Fibroblast of lung (primary cell): ENCODE results near the gene SPEG. TPM values are rescaled to one million over a fixed set of nuclear protein-coding genes. Genes with fewer than 3 reads are reported as not detected.

Experiments used
- DNase-seq, 2 donors: peaks; one replicate each; pipeline versions ENCODE4 v3.0.0 to v3.0.0-alpha.2; 2010; ENCODE audit warnings: low read depth in 2 of 2
- H2AFZ ChIP-seq: 2 replicates; pipeline ENCODE4 v1.5.1; 2012; ENCODE audit warnings: low read length, control low read depth, inconsistent platforms
- H3K27ac ChIP-seq: 2 replicates; pipeline ENCODE4 v1.5.1; 2011; ENCODE audit warnings: low read length, control low read depth; ENCODE audit not compliant: insufficient read depth
- H3K27me3 ChIP-seq: 2 replicates; pipeline ENCODE4 v1.5.1; 2011; ENCODE audit warnings: mild to moderate bottlenecking, low read length; ENCODE audit not compliant: control insufficient read depth, insufficient read depth
- H3K36me3 ChIP-seq: 2 replicates; pipeline ENCODE4 v1.5.1; 2011; ENCODE audit warnings: low read length; ENCODE audit not compliant: control insufficient read depth, insufficient read depth
- H3K4me1 ChIP-seq: 2 replicates; pipeline ENCODE4 v1.5.1; 2011; ENCODE audit warnings: low read length; ENCODE audit not compliant: control insufficient read depth, insufficient read depth; ENCODE audit errors: extremely low read depth
- H3K4me2 ChIP-seq: 2 replicates; pipeline ENCODE4 v1.5.1; 2011; ENCODE audit warnings: low read length, control low read depth; ENCODE audit not compliant: insufficient read depth; ENCODE audit errors: extremely low read depth
- H3K4me3 ChIP-seq, 4 experiments: fragments of 200-600 bp in 1 of 4; sonication (generic) in 1 of 4; replicated peaks in 1 of 4; 2 replicates each; pipeline ENCODE4 v1.5.1; 2011 to 2016; ENCODE audit warnings: low read length in 4 of 4, low read depth in 3 of 4, mild to moderate bottlenecking in 3 of 4, control low read depth in 2 of 4, inconsistent platforms in 1 of 4, mixed read lengths in 1 of 4; ENCODE audit not compliant: insufficient read depth in 1 of 4; ENCODE audit errors: control extremely low read depth in 1 of 4
- H3K79me2 ChIP-seq: 2 replicates; pipeline ENCODE4 v1.5.1; 2012; ENCODE audit warnings: mild to moderate bottlenecking, low read length, inconsistent platforms; ENCODE audit not compliant: control insufficient read depth, insufficient read depth
- H3K9ac ChIP-seq: 2 replicates; pipeline ENCODE4 v1.5.1; 2011; ENCODE audit warnings: mild to moderate bottlenecking, low read length, control low read depth; ENCODE audit not compliant: insufficient read depth
- H3K9me3 ChIP-seq: 2 replicates; pipeline ENCODE4 v1.5.1; 2012; ENCODE audit warnings: low read depth, low read length; ENCODE audit not compliant: control insufficient read depth, insufficient read depth
- H4K20me1 ChIP-seq: 2 replicates; pipeline ENCODE4 v1.5.1; 2011; ENCODE audit warnings: low read length; ENCODE audit not compliant: control insufficient read depth, insufficient read depth; ENCODE audit errors: extremely low read depth
- EZH2 ChIP-seq: IDR thresholded peaks from 2 replicates; pipeline ENCODE4 v1.5.1; 2012; ENCODE audit warnings: low read length, control low read depth, mild to moderate bottlenecking; ENCODE audit errors: missing control alignments
- polyA plus RNA-seq, 2 donors: library from polyadenylated mRNA; depleted of rRNA in 1 of 2; stranded (reverse) in 1 of 2; unstranded in 1 of 2; fragments of >200 nt; gene quantifications; 2 replicates each; pipeline ENCODE4 v1.2.1, GENCODE V29; 2011 to 2012; ENCODE audit warnings: missing spikeins in 1 of 2
- total RNA-seq: library from RNA; depleted of rRNA; stranded (reverse); fragments of >200 nt; gene quantifications from 2 replicates; pipeline ENCODE4 v1.2.1, GENCODE V29; 2014
- TF ChIP-seq, protein P1 (sequence below), 2 donors: IDR thresholded peaks in 1 of 2; conservative IDR thresholded peaks in 1 of 2; 1 replicate in 1 of 2; 2 replicates in 1 of 2; pipeline ENCODE4 v1.5.1; 2011 to 2012; ENCODE audit warnings: low read length in 2 of 2, control low read depth in 1 of 2, inconsistent platforms in 1 of 2, low read depth in 1 of 2, mild to moderate bottlenecking in 1 of 2

The SPEG gene
- total and polyA plus RNA-seq, 2 donors (not counting 1 experiment from before 2014, with no cell fraction given) = 9.5 to 20.1 TPM

DNA sequence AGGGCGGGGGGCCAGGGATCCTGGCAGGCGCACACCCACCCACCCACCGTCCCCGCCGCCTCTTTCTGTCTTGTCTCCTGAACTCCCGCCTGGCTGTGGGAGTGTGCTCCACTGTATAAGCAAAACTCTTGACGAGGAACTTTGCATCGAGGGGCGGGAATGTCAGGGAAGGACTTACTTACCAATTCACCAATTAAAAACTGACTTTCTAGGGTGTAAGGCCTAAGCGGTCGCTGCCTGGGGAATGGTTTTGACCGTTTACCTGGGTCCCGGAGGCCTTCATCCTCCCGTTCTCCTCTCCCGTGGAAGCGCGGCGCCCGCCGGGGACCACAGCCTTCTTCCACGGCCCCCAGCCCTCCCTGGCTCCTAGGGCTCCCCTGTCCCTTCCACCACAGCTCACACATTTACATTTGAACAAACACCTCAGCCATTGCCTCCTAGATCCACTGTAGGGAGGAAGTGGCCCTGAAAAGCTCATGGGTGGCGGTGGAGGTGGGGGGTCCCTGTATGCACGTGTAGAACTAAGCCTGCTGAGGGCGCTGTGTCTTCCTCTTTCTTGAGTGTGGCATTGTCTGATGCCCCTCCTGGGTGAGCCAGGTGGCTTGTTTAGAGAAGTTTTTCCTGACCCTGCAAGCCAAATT is 88.5 kb downstream of the SPEG start:
- H4K20me1 ChIP-seq = no peaks in the 10 kb centered on the region
- no peaks in the 10 kb centered on the region for H3K9me3 ChIP-seq
- H3K79me2 ChIP-seq = no peaks in the 10 kb centered on the region
- H3K4me2 ChIP-seq = no peak overlapping the region
- H3K9ac ChIP-seq = no peak overlapping the region
- peaks cover 14% of the 10 kb centered on the region for H3K4me1 ChIP-seq
- no peak for TF ChIP-seq EZH2
- TF ChIP-seq, protein P1, sequence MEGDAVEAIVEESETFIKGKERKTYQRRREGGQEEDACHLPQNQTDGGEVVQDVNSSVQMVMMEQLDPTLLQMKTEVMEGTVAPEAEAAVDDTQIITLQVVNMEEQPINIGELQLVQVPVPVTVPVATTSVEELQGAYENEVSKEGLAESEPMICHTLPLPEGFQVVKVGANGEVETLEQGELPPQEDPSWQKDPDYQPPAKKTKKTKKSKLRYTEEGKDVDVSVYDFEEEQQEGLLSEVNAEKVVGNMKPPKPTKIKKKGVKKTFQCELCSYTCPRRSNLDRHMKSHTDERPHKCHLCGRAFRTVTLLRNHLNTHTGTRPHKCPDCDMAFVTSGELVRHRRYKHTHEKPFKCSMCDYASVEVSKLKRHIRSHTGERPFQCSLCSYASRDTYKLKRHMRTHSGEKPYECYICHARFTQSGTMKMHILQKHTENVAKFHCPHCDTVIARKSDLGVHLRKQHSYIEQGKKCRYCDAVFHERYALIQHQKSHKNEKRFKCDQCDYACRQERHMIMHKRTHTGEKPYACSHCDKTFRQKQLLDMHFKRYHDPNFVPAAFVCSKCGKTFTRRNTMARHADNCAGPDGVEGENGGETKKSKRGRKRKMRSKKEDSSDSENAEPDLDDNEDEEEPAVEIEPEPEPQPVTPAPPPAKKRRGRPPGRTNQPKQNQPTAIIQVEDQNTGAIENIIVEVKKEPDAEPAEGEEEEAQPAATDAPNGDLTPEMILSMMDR (conservative IDR thresholded peaks at IDR 0.05 in 1 of 2, IDR thresholded peaks at IDR 0.05 in 1 of 2; ENCODE audit: low read depth in 1 of 2, low read length in 2 of 2) = no peak
- H3K27me3 ChIP-seq = peaks cover 24% of the 10 kb centered on the region
- peak overlapping the region in 1 of 4 experiments; percentile 40 for H3K4me3 ChIP-seq
- H2AFZ ChIP-seq = no peak overlapping the region
- no peaks in the 10 kb centered on the region for H3K36me3 ChIP-seq
- peak; percentile 18 to 27 for DNase-seq
- H3K27ac ChIP-seq = no peak overlapping the region

- no peak overlapping the region for H2AFZ ChIP-seq
- peaks cover 32% of the 10 kb centered on the region for H3K27me3 ChIP-seq
- no peak for DNase-seq
- TF ChIP-seq EZH2 = no peak
- TF ChIP-seq, protein P1 (conservative IDR thresholded peaks at IDR 0.05 in 1 of 2, IDR thresholded peaks at IDR 0.05 in 1 of 2; ENCODE audit: low read depth in 1 of 2, low read length in 2 of 2) = no peak
- H3K4me3 ChIP-seq = no peak overlapping the region
- peaks cover 14% of the 10 kb centered on the region for H3K4me1 ChIP-seq
- H3K4me2 ChIP-seq = no peak overlapping the region
- no peaks in the 10 kb centered on the region for H3K36me3 ChIP-seq
- no peaks in the 10 kb centered on the region for H4K20me1 ChIP-seq
- no peaks in the 10 kb centered on the region for H3K79me2 ChIP-seq
- no peak overlapping the region for H3K9ac ChIP-seq
- no peak overlapping the region for H3K27ac ChIP-seq
- H3K9me3 ChIP-seq = no peaks in the 10 kb centered on the region
Observed at GRCh38 chr2:219524817-219525216, 90.2 kb downstream of the SPEG start.

GRCh38 chr2:219525533-219526232 is 91.0 kb downstream of the SPEG start:
- Histone ChIP-seq H3K4me2 (no peak overlapping the region), H3K36me3 (no peaks in the 10 kb centered on the region), H3K79me2 (no peaks in the 10 kb centered on the region), H3K4me3 (no peak overlapping the region), H3K27ac (no peak overlapping the region), H3K9ac (no peak overlapping the region), H2AFZ (no peak overlapping the region), H3K4me1 (peaks cover 14% of the 10 kb centered on the region), H3K9me3 (no peaks in the 10 kb centered on the region), H3K27me3 (peaks cover 37% of the 10 kb centered on the region), H4K20me1 (no peaks in the 10 kb centered on the region)
- TF ChIP-seq, protein P1 (conservative IDR thresholded peaks at IDR 0.05 in 1 of 2, IDR thresholded peaks at IDR 0.05 in 1 of 2; ENCODE audit: low read depth in 1 of 2, low read length in 2 of 2) = no peak
- TF ChIP-seq EZH2 = no peak
- peak in 1 of 2 donors; percentile 32 for DNase-seq
